Measurements from ENCODE around the gene LRFN4.

The LRFN4 gene

GRCh38 chr11:66894141-66894540 is 37.3 kb downstream of the LRFN4 start:
- Histone ChIP-seq H3K27me3 (peaks cover 22% of the 10 kb centered on the region), H3K9me3 (no peaks in the 10 kb centered on the region), H3K36me3 (no peaks in the 10 kb centered on the region), H3K27ac (no peak overlapping the region), H3K4me1 (ENCODE audit: control insufficient read depth in 1 of 2, insufficient read depth in 1 of 2, low read depth in 1 of 2, low read length in 1 of 2) (no peaks in the 10 kb centered on the region), H3K4me3 (ENCODE audit: low read depth in 1 of 2, low read length in 1 of 2) (no peak overlapping the region)
- no peak for TF ChIP-seq CTCF (IDR thresholded peaks at IDR 0.05)

- Histone ChIP-seq H3K27ac (no peak overlapping the region), H3K4me1 (ENCODE audit: control insufficient read depth in 1 of 2, insufficient read depth in 1 of 2, low read depth in 1 of 2, low read length in 1 of 2) (no peaks in the 10 kb centered on the region), H3K4me3 (ENCODE audit: low read depth in 1 of 2, low read length in 1 of 2) (no peak overlapping the region), H3K9me3 (no peaks in the 10 kb centered on the region), H3K27me3 (peaks cover 17% of the 10 kb centered on the region), H3K36me3 (no peaks in the 10 kb centered on the region)
- no peak for TF ChIP-seq CTCF (IDR thresholded peaks at IDR 0.05)
Observed at GRCh38 chr11:66901964-66902390, 45.1 kb downstream of the LRFN4 start.

- peaks cover 11% of the 10 kb centered on the region for H3K27me3 ChIP-seq
- no peak overlapping the region for H3K4me3 ChIP-seq (ENCODE audit: low read depth in 1 of 2, low read length in 1 of 2)
- H3K4me1 ChIP-seq (ENCODE audit: control insufficient read depth in 1 of 2, insufficient read depth in 1 of 2, low read depth in 1 of 2, low read length in 1 of 2): no peaks in the 10 kb centered on the region
- no peaks in the 10 kb centered on the region for H3K9me3 ChIP-seq
- H3K36me3 ChIP-seq: no peaks in the 10 kb centered on the region
- no peak for TF ChIP-seq CTCF (IDR thresholded peaks at IDR 0.05)
- H3K27ac ChIP-seq: no peak overlapping the region
Observed at GRCh38 chr11:66902486-66903177, 45.8 kb downstream of the LRFN4 start.

- Histone ChIP-seq H3K36me3 (no peaks in the 10 kb centered on the region), H3K27ac (no peak overlapping the region), H3K4me1 (ENCODE audit: control insufficient read depth in 1 of 2, insufficient read depth in 1 of 2, low read depth in 1 of 2, low read length in 1 of 2) (no peaks in the 10 kb centered on the region), H3K27me3 (peaks cover 11% of the 10 kb centered on the region), H3K4me3 (ENCODE audit: low read depth in 1 of 2, low read length in 1 of 2) (no peak overlapping the region), H3K9me3 (no peaks in the 10 kb centered on the region)
- TF ChIP-seq CTCF (IDR thresholded peaks at IDR 0.05): no peak
Observed at GRCh38 chr11:66904055-66904454, 47.2 kb downstream of the LRFN4 start.

GRCh38 chr11:66904561-66904960 is 47.7 kb downstream of the LRFN4 start:
- Histone ChIP-seq H3K36me3 (no peaks in the 10 kb centered on the region), H3K9me3 (no peaks in the 10 kb centered on the region), H3K27ac (no peak overlapping the region), H3K4me3 (ENCODE audit: low read depth in 1 of 2, low read length in 1 of 2) (no peak overlapping the region), H3K4me1 (ENCODE audit: control insufficient read depth in 1 of 2, insufficient read depth in 1 of 2, low read depth in 1 of 2, low read length in 1 of 2) (no peaks in the 10 kb centered on the region), H3K27me3 (peaks cover 11% of the 10 kb centered on the region)
- TF ChIP-seq CTCF (IDR thresholded peaks at IDR 0.05): no peak
